CD4-positive, alpha-beta T cell (primary cell): Measurements from ENCODE around the gene MT2A. TPM values are rescaled to one million over a fixed set of nuclear protein-coding genes. Genes with fewer than 3 reads are reported as not detected.

Experiments used
- ATAC-seq: fragments of 200-7000 bp; cut with Tn5 transposase; one replicate; pipeline ENCODE4 v1.10.0; 2022; ENCODE audit warnings: mild to moderate bottlenecking; ENCODE audit not compliant: poor library complexity
- CTCF ChIA-PET: fragments of 350-600 bp; sonication (Branson Sonifier 250); formaldehyde crosslinking; loops from one replicate; lab custom pipeline; 2021; ENCODE audit warnings: antibody characterized with exemption, inconsistent platforms; lab: Charles Lee
- POLR2A ChIA-PET: fragments of 350-600 bp; sonication (Branson Sonifier 250); formaldehyde crosslinking; loops from one replicate; lab custom pipeline; 2021; ENCODE audit warnings: antibody characterized with exemption, inconsistent platforms; lab: Charles Lee
- DNase-seq, 14 experiments: peaks; one replicate each; pipeline ENCODE4 v3.0.0-alpha.2; 2013 to 2020; ENCODE audit warnings: mixed read lengths in 2 of 14
- H3K27ac ChIP-seq, 2 donors: one replicate each; pipeline versions ENCODE4 v1.5.1 to v1.7.0; 2013; ENCODE audit warnings: low read length in 2 of 2, low read depth in 1 of 2, mild to moderate bottlenecking in 1 of 2
- H3K27me3 ChIP-seq, 2 experiments: 1 replicate in 1 of 2; 2 replicates in 1 of 2; pipeline versions ENCODE4 v1.6.1 to v1.7.0; 2013; ENCODE audit warnings: low read length in 2 of 2, control low read depth in 1 of 2, mild to moderate bottlenecking in 1 of 2, moderate library complexity in 1 of 2; ENCODE audit not compliant: insufficient read depth in 2 of 2, control insufficient read depth in 1 of 2
- H3K36me3 ChIP-seq: one replicate; pipeline ENCODE4 v1.6.1; 2013; ENCODE audit warnings: low read length, control low read depth; ENCODE audit not compliant: insufficient read depth
- H3K4me1 ChIP-seq: one replicate; pipeline ENCODE4 v1.6.1; 2013; ENCODE audit warnings: low read length, control low read depth; ENCODE audit not compliant: insufficient read depth
- H3K4me3 ChIP-seq: one replicate; pipeline ENCODE4 v1.5.1; 2013; ENCODE audit warnings: mild to moderate bottlenecking, low read length, moderate library complexity
- H3K9me3 ChIP-seq, 2 experiments: 1 replicate in 1 of 2; 2 replicates in 1 of 2; pipeline versions ENCODE4 v1.6.1 to v1.7.0; 2013; ENCODE audit warnings: low read length in 2 of 2, mild to moderate bottlenecking in 2 of 2, control low read depth in 1 of 2, moderate library complexity in 1 of 2; ENCODE audit not compliant: control insufficient read depth in 1 of 2, insufficient read depth in 1 of 2
- H3K27ac Mint-ChIP-seq: one replicate; pipeline ENCODE4 v1.8.0; 2020; ENCODE audit warnings: mixed read lengths
- H3K27me3 Mint-ChIP-seq: one replicate; pipeline ENCODE4 v1.8.0; 2021; ENCODE audit warnings: mixed read lengths
- H3K36me3 Mint-ChIP-seq: one replicate; pipeline ENCODE4 v1.8.0; 2021; ENCODE audit warnings: low read depth, mixed read lengths
- H3K4me1 Mint-ChIP-seq: one replicate; pipeline ENCODE4 v1.8.0; 2021; ENCODE audit warnings: low read depth, mixed read lengths
- H3K4me3 Mint-ChIP-seq: one replicate; pipeline ENCODE4 v1.8.0; 2020; ENCODE audit warnings: mild to moderate bottlenecking, mixed read lengths
- H3K9me3 Mint-ChIP-seq: one replicate; pipeline ENCODE4 v1.8.0; 2020; ENCODE audit warnings: mixed read lengths
- CTCF ChIP-seq: fragments of 200-600 bp; IDR thresholded peaks from one replicate; pipeline ENCODE4 v1.8.0; 2022; ENCODE audit warnings: antibody characterized with exemption, mild to moderate bottlenecking
- intact Hi-C, 2 experiments: fragments of 100-400 bp; cut with DNase I in 1 of 2; cut with micrococcal nuclease in 1 of 2; formaldehyde crosslinking; loops; one replicate each; pipeline versions ENCODE4 v1.15.1 to v1.9.0; 2023 to 2025; cut with DNase I, micrococcal nuclease
- total RNA-seq, 174 experiments: library from RNA in 2 of 174; stranded (reverse) in 2 of 174; gene quantifications; one replicate each; pipeline ENCODE4 v1.2.3 and lab custom pipeline; 2021 to 2026

The MT2A gene
- total RNA-seq, 2 experiments from 2014 or later: 47.1 to 50.8 TPM

- Mint-ChIP-seq H3K4me3 (no peak overlapping the region), H3K9me3 (no peaks in the 10 kb centered on the region), H3K27ac (no peak overlapping the region), H3K4me1 (peaks cover 9% of the 10 kb centered on the region), H3K27me3 (peaks cover 21% of the 10 kb centered on the region), H3K36me3 (no peaks in the 10 kb centered on the region)
- ChIA-PET POLR2A (no interaction called here), CTCF (no interaction called here)
- intact Hi-C loops: no loop called here
- ATAC-seq (no peak), DNase-seq (no peak)
- Histone ChIP-seq H3K9me3 (no peaks in the 10 kb centered on the region), H3K4me1 (peaks cover 8% of the 10 kb centered on the region), H3K36me3 (no peaks in the 10 kb centered on the region), H3K27ac (no peak overlapping the region), H3K4me3 (no peak overlapping the region), H3K27me3 (peaks cover 15% of the 10 kb centered on the region in 2 experiments)
- TF ChIP-seq CTCF: no peak
Observed at GRCh38 chr16:56594292-56594619, 14.1 kb upstream of the MT2A start.

- ChIA-PET POLR2A (interaction anchor here (1.3 to 1.4 kb wide), 2 partner anchors 10 to 87 kb away, joined by 3 to 5 read pairs; no protein-coding TSS in a partner anchor), CTCF (interaction anchor here (0.7 to 0.9 kb wide), 2 partner anchors 87 to 102 kb away, joined by 4 read pairs; no protein-coding TSS in a partner anchor)
- intact Hi-C loops: no loop called here
- Histone ChIP-seq H3K4me3 (no peak overlapping the region), H3K27me3 (peaks cover 0 to 7% of the 10 kb centered on the region in 2 experiments), H3K36me3 (no peaks in the 10 kb centered on the region), H3K4me1 (no peaks in the 10 kb centered on the region), H3K9me3 (no peaks in the 10 kb centered on the region), H3K27ac (no peak overlapping the region)
- no peaks in the 10 kb centered on the region for H3K9me3 Mint-ChIP-seq
- H3K36me3 Mint-ChIP-seq: no peaks in the 10 kb centered on the region
- ATAC-seq (peak; percentile 46), DNase-seq (peak in 5 of 14 experiments; percentile 28 to 68 (median 53))
- no peak for TF ChIP-seq CTCF
- no peaks in the 10 kb centered on the region for H3K27me3 Mint-ChIP-seq
- no peak overlapping the region for H3K4me3 Mint-ChIP-seq
- H3K27ac Mint-ChIP-seq: no peak overlapping the region
- H3K4me1 Mint-ChIP-seq: no peaks in the 10 kb centered on the region
Observed at GRCh38 chr16:56600398-56600999, 7.9 kb upstream of the MT2A start.

GRCh38 chr16:56601325-56601724 is 7.1 kb upstream of the MT2A start:
- no peak for DNase-seq
- Mint-ChIP-seq H3K27me3 (no peaks in the 10 kb centered on the region), H3K4me1 (peaks cover 6% of the 10 kb centered on the region), H3K27ac (no peak overlapping the region), H3K9me3 (no peaks in the 10 kb centered on the region), H3K4me3 (no peak overlapping the region), H3K36me3 (no peaks in the 10 kb centered on the region)
- H3K36me3 ChIP-seq: no peaks in the 10 kb centered on the region
- H3K4me3 ChIP-seq: no peak overlapping the region
- H3K27ac ChIP-seq: no peak overlapping the region
- POLR2A ChIA-PET: interaction anchor here (1.3 to 1.4 kb wide), 2 partner anchors 9 to 88 kb away, joined by 3 to 5 read pairs; no protein-coding TSS in a partner anchor
- intact Hi-C loops: no loop called here
- no peaks in the 10 kb centered on the region for H3K9me3 ChIP-seq
- CTCF ChIA-PET: interaction anchor here (0.8 kb wide), 1 partner anchor 101 kb away, joined by 3 read pairs; no protein-coding TSS in a partner anchor
- peaks cover 0 to 7% of the 10 kb centered on the region in 2 experiments for H3K27me3 ChIP-seq
- ATAC-seq: no peak
- no peak for TF ChIP-seq CTCF
- H3K4me1 ChIP-seq: no peaks in the 10 kb centered on the region
